NCI-H1092 (cell line): ENCODE data around the gene KHDRBS1.
A peak's percentile ranks its signal among the peaks of the same experiment; 100 is the strongest.
"Not testable (repeated sequence)": the region's sequence is repeated elsewhere in the genome, so short reads cannot be mapped to it uniquely, and the experiment has no call there.

Source experiments
- DNase-seq: peaks from one replicate; lab custom pipeline; 2025; lab: John Stamatoyannopoulos, UW

The KHDRBS1 gene

GRCh38 chr1:32014199-32014947, 705 bp downstream of the KHDRBS1 start:
- peak; percentile 39 for DNase-seq

- DNase-seq = no peak
Measured at GRCh38 chr1:32014948-32015273, 1.2 kb downstream of the KHDRBS1 start.

GRCh38 chr1:32020339-32020738, 6.7 kb downstream of the KHDRBS1 start:
- DNase-seq = no peak

- DNase-seq = not testable (repeated sequence)
Measured at GRCh38 chr1:32021574-32022018, 7.9 kb downstream of the KHDRBS1 start.

GRCh38 chr1:32023351-32023750, 9.7 kb downstream of the KHDRBS1 start:
- no peak for DNase-seq

- DNase-seq = no peak
Measured at GRCh38 chr1:32025515-32025914, 11.8 kb downstream of the KHDRBS1 start.

GRCh38 chr1:32028746-32029145, 15.1 kb downstream of the KHDRBS1 start:
- no peak for DNase-seq

GRCh38 chr1:32031578-32032274, 18.1 kb downstream of the KHDRBS1 start:
- DNase-seq = no peak

GRCh38 chr1:32032275-32032615, 18.6 kb downstream of the KHDRBS1 start:
- DNase-seq = no peak

- DNase-seq = no peak
Measured at GRCh38 chr1:32035119-32035518, 21.5 kb downstream of the KHDRBS1 start.

- no peak for DNase-seq
Measured at GRCh38 chr1:32040711-32041110, 27.0 kb downstream of the KHDRBS1 start.

- no peak for DNase-seq
Measured at GRCh38 chr1:32042330-32042729, 28.7 kb downstream of the KHDRBS1 start.

- DNase-seq = no peak
Measured at GRCh38 chr1:32044234-32044633, 30.6 kb downstream of the KHDRBS1 start.

- DNase-seq = no peak
Measured at GRCh38 chr1:32045772-32046171, 32.1 kb downstream of the KHDRBS1 start.

- DNase-seq = no peak
Measured at GRCh38 chr1:32047701-32048100, 34.0 kb downstream of the KHDRBS1 start.

GRCh38 chr1:32048440-32048839, 34.8 kb downstream of the KHDRBS1 start:
- DNase-seq = no peak

GRCh38 chr1:32051706-32052105, 38.0 kb downstream of the KHDRBS1 start:
- no peak for DNase-seq

GRCh38 chr1:32052887-32053286, 39.2 kb downstream of the KHDRBS1 start:
- DNase-seq = no peak

- no peak for DNase-seq
Measured at GRCh38 chr1:32055416-32055815, 41.7 kb downstream of the KHDRBS1 start.

- DNase-seq = no peak
Measured at GRCh38 chr1:32056598-32056997, 42.9 kb downstream of the KHDRBS1 start.

- DNase-seq = no peak
Measured at GRCh38 chr1:32060914-32061313, 47.2 kb downstream of the KHDRBS1 start.

- no peak for DNase-seq
Measured at GRCh38 chr1:32062867-32063230, 49.2 kb downstream of the KHDRBS1 start.

- DNase-seq = no peak
Measured at GRCh38 chr1:32063261-32063681, 49.6 kb downstream of the KHDRBS1 start.
